D721Med (cell line): ENCODE results near the gene EYA4.

Experiments
- DNase-seq: peaks from one replicate; pipeline ENCODE4 v3.0.0; 2011; ENCODE audit warnings: low spot score; ENCODE audit not compliant: insufficient read length
- FAIRE-seq: peaks from 2 replicates; lab custom pipeline; 2011; peaks lifted over from hg19 to GRCh38; lab: Jason Lieb, UNC
- TF ChIP-seq, protein P1 (sequence below): IDR thresholded peaks from 2 replicates; pipeline ENCODE4 v1.5.1; 2012; ENCODE audit warnings: mild to moderate bottlenecking, control low read depth; ENCODE audit not compliant: insufficient read depth; ENCODE audit errors: missing control alignments

Gene EYA4

GRCh38 chr6:133206942-133207341 lies 34.2 kb upstream of the EYA4 start:
- TF ChIP-seq, protein P1, sequence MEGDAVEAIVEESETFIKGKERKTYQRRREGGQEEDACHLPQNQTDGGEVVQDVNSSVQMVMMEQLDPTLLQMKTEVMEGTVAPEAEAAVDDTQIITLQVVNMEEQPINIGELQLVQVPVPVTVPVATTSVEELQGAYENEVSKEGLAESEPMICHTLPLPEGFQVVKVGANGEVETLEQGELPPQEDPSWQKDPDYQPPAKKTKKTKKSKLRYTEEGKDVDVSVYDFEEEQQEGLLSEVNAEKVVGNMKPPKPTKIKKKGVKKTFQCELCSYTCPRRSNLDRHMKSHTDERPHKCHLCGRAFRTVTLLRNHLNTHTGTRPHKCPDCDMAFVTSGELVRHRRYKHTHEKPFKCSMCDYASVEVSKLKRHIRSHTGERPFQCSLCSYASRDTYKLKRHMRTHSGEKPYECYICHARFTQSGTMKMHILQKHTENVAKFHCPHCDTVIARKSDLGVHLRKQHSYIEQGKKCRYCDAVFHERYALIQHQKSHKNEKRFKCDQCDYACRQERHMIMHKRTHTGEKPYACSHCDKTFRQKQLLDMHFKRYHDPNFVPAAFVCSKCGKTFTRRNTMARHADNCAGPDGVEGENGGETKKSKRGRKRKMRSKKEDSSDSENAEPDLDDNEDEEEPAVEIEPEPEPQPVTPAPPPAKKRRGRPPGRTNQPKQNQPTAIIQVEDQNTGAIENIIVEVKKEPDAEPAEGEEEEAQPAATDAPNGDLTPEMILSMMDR, result no peak
- no peak for FAIRE-seq
- DNase-seq, result no peak

DNA sequence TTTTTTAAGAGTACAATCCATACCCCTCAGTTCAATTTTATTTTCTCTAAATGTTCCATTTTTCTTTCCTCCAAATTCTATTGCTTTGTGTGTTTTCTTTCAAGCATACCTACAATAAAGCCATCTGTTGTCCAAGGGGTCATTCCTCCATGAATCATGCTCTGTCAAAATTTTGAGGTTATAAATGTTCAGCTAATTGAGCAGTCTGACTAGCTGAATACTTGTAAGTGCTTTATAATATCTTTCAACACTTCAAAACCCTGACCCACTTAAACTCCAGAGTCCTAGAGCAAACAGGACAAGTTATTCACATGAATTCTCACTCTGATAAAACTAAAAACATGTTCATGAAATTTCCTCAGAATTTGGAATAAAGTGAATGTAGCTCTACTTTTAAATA lies 33.4 kb upstream of the EYA4 start:
- FAIRE-seq (no peak), DNase-seq (no peak)
- TF ChIP-seq, protein P1, result no peak

GRCh38 chr6:133208183-133208755 lies 32.9 kb upstream of the EYA4 start:
- DNase-seq, result no peak
- no peak for FAIRE-seq
- TF ChIP-seq, protein P1, result no peak

DNA sequence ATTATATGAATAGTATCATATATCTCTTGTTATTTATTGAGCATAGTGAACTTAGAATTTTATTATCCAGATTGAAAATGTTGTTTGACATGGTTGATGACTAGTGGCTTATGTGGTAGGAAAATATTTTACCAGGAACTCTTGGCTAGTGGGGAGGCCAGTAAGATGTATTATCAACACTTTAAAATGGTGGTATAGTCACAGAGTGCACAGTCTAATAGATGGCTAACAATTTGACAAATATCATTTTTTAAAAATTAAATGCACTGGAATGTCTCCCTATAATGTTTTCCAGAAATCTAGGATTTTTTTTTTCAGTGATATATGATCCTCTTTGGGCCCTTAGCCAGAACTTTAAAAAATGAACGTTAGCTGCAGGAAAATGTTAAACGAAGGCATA lies 26.9 kb upstream of the EYA4 start:
- FAIRE-seq (no peak), DNase-seq (no peak)
- TF ChIP-seq, protein P1, result no peak

DNA sequence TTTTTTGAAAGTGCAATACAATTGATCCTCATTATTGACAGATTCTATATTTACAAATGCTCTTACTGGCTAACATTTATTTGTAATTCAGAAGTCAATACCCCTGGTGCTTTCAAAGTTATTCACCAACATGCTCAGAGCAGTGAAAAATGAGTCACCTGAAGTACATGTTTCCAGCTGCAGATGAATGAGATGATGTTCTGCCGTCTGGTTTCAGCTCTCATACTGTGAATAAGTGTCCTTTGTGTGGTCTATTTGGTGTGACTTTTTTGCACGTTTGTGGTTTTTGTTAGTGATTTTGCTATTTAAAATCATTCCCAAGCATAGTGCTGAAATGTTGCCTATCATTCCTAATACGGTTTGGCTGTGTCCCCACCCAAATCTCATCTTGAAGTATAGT lies 22.3 kb upstream of the EYA4 start:
- FAIRE-seq, result no peak
- no peak for DNase-seq
- TF ChIP-seq, protein P1, result no peak

DNA sequence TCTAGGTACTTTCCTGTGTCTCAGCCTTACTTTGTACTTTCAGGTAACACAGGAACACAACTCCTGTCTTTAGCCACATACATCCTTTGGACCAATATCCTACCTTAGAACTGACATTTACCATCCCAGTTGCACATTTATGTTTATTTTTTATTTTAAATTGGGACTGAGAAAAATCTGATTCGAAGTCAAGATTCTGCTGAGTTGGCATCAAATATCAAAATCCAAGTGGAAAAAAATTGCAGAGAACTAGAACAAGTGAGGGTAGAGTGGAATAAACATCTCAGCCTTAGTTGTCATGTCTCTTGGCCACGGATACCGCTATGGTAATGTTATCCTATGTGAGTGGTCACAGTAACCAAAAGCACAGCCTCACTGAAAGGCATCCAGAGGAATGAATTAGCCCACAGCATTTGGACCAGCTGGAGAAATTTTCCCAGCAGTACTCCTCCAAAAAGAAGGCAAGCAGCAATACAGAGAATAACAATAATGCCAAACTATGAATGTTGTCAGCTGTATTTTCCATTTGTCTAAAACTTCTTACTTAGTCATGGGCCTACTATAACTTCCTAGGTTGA lies 17.6 kb upstream of the EYA4 start:
- no peak for DNase-seq
- FAIRE-seq, result no peak
- TF ChIP-seq, protein P1, result no peak

DNA sequence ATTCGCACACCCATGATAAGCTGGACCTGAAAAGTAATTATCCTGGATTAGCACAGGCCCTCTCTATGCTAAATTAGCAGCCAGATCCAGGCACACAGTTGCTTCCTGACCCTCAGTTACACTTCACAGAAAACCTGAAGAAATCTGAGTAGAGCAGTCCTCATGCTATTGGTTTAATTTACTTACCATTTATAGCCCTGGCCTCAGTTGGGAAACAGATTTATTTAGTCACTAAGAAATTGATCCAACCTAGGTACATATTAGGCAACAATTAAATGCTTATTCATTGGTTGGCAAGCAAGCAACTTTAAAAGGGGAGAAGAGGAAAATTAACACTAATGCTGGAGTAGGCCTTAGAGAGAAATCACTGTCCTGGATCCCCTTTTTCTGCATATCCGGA lies 15.6 kb upstream of the EYA4 start:
- DNase-seq (no peak), FAIRE-seq (no peak)
- TF ChIP-seq, protein P1, result no peak
